ENCODE results near the gene CD80. TPM values are rescaled to one million over a fixed set of nuclear protein-coding genes. Genes with fewer than 3 reads are reported as not detected.

The CD80 gene
- total RNA-seq, 1 donor = not detected

GRCh38 chr3:119508172-119508845 is 51.1 kb downstream of the CD80 start:
- no peak for DNase-seq (ENCODE audit: low read depth)
- TF ChIP-seq, protein P1, sequence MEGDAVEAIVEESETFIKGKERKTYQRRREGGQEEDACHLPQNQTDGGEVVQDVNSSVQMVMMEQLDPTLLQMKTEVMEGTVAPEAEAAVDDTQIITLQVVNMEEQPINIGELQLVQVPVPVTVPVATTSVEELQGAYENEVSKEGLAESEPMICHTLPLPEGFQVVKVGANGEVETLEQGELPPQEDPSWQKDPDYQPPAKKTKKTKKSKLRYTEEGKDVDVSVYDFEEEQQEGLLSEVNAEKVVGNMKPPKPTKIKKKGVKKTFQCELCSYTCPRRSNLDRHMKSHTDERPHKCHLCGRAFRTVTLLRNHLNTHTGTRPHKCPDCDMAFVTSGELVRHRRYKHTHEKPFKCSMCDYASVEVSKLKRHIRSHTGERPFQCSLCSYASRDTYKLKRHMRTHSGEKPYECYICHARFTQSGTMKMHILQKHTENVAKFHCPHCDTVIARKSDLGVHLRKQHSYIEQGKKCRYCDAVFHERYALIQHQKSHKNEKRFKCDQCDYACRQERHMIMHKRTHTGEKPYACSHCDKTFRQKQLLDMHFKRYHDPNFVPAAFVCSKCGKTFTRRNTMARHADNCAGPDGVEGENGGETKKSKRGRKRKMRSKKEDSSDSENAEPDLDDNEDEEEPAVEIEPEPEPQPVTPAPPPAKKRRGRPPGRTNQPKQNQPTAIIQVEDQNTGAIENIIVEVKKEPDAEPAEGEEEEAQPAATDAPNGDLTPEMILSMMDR (IDR thresholded peaks at IDR 0.05; ENCODE audit: insufficient read depth, low read length) = no peak
- H3K4me3 ChIP-seq (ENCODE audit: low read depth, low read length) = no peak overlapping the region

DNA sequence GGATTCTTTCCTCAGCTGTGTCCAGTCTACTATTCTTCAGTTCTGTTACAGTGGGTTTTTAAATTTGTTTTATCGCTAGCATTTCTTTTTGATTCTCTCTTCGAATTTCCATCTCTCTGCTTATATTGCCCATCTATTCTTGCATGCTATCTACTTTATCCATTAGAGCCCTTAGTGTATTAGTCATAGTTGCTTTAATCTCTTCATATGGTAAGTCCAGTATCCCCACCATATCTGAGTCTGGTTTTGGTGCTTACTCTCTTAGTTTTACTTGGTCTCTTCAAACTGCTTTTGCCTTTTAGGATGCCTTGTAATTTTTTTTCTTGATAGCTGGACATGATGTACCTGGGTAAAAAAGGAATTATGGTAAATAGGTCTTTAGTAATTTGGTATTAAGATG is 52.0 kb downstream of the CD80 start:
- TF ChIP-seq, protein P1 (IDR thresholded peaks at IDR 0.05; ENCODE audit: insufficient read depth, low read length) = no peak
- no peak overlapping the region for H3K4me3 ChIP-seq (ENCODE audit: low read depth, low read length)
- DNase-seq (ENCODE audit: low read depth) = no peak

GRCh38 chr3:119506631-119507030 is 52.8 kb downstream of the CD80 start:
- H3K4me3 ChIP-seq (ENCODE audit: low read depth, low read length) = no peak overlapping the region
- DNase-seq (ENCODE audit: low read depth) = no peak
- TF ChIP-seq, protein P1 (IDR thresholded peaks at IDR 0.05; ENCODE audit: insufficient read depth, low read length) = no peak

DNA sequence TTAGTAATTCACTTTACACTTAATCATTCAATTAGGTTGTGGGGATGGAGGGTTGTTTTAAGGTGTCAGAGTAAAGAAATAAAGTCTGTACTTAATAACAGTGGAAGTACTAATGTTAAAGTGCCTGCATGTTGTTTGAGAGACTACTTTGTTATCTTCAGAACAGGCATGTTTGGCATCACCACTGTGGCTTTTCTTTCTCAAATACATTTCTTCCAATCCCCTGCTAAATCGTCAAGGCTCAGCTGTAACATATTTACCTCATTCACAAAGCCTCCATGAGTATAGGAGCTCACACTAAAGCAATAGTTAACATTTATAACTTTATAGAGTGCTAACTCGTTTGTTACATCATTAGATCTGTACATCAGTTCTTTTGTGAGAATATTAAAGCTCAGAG is 58.5 kb downstream of the CD80 start:
- peak; percentile 26 for DNase-seq (ENCODE audit: low read depth)
- H3K4me3 ChIP-seq (ENCODE audit: low read depth, low read length) = no peak overlapping the region
- TF ChIP-seq, protein P1 (IDR thresholded peaks at IDR 0.05; ENCODE audit: insufficient read depth, low read length) = no peak

GRCh38 chr3:119500265-119500664 is 59.1 kb downstream of the CD80 start:
- TF ChIP-seq, protein P1 (IDR thresholded peaks at IDR 0.05; ENCODE audit: insufficient read depth, low read length) = no peak
- H3K4me3 ChIP-seq (ENCODE audit: low read depth, low read length) = no peak overlapping the region
- no peak for DNase-seq (ENCODE audit: low read depth)

DNA sequence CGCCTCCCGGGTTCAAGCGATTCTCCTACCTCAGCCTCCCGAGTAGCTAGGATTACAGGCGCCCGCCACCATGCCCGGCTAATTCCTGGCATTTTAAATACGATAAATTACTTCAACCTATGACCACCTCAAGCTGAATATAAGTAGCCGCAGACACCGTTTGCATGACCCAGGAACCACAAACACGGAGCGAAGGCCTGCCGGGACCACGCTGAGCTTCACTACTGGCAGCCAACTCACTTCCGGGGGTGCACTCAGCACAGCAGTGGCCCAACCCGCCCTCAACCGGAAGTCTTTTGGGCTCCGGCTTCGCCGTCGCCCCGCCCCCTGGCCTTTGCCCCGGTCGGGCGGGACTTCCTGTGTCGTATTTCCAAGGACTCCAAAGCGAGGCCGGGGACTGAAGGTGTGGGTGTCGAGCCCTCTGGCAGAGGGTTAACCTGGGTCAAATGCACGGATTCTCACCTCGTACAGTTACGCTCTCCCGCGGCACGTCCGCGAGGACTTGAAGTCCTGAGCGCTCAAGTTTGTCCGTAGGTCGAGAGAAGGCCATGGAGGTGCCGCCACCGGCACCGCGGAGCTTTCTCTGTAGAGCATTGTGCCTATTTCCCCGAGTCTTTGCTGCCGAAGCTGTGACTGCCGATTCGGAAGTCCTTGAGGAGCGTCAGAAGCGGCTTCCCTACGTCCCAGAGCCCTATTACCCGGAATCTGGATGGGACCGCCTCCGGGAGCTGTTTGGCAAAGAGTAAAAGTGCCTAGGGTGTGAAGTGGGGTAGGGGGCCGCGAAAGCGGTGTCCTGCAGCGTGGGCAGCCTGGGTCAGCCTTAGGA is 61.0 kb downstream of the CD80 start, which contains the start of gene TIMMDC1:
Gene TIMMDC1 (plus strand): TSS at position 362 of the 826 bp plus-strand sequence. CDS start 187 bp downstream, at position 549.
- TF ChIP-seq, protein P1 (IDR thresholded peaks at IDR 0.05; ENCODE audit: insufficient read depth, low read length) = no peak
- H3K4me3 ChIP-seq (ENCODE audit: low read depth, low read length) = peak within 1 kb of the TSS; percentile 94
- peak; percentile 92 for DNase-seq (ENCODE audit: low read depth)

Measured in fibroblast of the aortic adventitia (primary cell).